Liver (tissue), 9 donors: Measurements from ENCODE around the gene NT5DC1. TPM values are rescaled to one million over a fixed set of nuclear protein-coding genes. Genes with fewer than 3 reads are reported as not detected.

Source experiments
- DNase-seq: peaks from one replicate; pipeline ENCODE4 v3.0.0-alpha.2; 2017; ENCODE audit warnings: low spot score
- H3K27ac ChIP-seq, 2 donors: one replicate each; pipeline ENCODE4 v1.7.0; 2013; ENCODE audit warnings: inconsistent platforms in 2 of 2, low read length in 2 of 2, control low read depth in 1 of 2, low read depth in 1 of 2, mild to moderate bottlenecking in 1 of 2
- H3K27me3 ChIP-seq, 4 donors: one replicate each; pipeline versions ENCODE4 v1.6.1 to v1.7.0; 2013; ENCODE audit warnings: low read length in 3 of 4, inconsistent platforms in 1 of 4, mild to moderate bottlenecking in 1 of 4, moderate library complexity in 1 of 4; ENCODE audit not compliant: control insufficient read depth in 4 of 4, insufficient read depth in 4 of 4
- H3K36me3 ChIP-seq, 4 donors: one replicate each; pipeline versions ENCODE4 v1.6.1 to v1.7.0; 2013; ENCODE audit warnings: low read length in 3 of 4, mild to moderate bottlenecking in 3 of 4, low read depth in 1 of 4, moderate library complexity in 1 of 4; ENCODE audit not compliant: control insufficient read depth in 4 of 4, insufficient read depth in 3 of 4
- H3K4me1 ChIP-seq, 4 donors: one replicate each; pipeline versions ENCODE4 v1.6.1 to v1.7.0; 2013; ENCODE audit warnings: low read length in 3 of 4, mild to moderate bottlenecking in 3 of 4, moderate library complexity in 1 of 4; ENCODE audit not compliant: control insufficient read depth in 4 of 4, insufficient read depth in 4 of 4
- H3K4me3 ChIP-seq, 3 donors: one replicate each; pipeline versions ENCODE4 v1.6.1 to v1.7.0; 2013; ENCODE audit warnings: low read length in 3 of 3, control low read depth in 1 of 3, low read depth in 1 of 3, mild to moderate bottlenecking in 1 of 3
- H3K9ac ChIP-seq, 2 donors: one replicate each; pipeline ENCODE4 v1.7.0; 2013; ENCODE audit warnings: low read length in 2 of 2, mild to moderate bottlenecking in 2 of 2, moderate library complexity in 2 of 2, control low read depth in 1 of 2, low read depth in 1 of 2
- H3K9me3 ChIP-seq, 4 donors: one replicate each; pipeline versions ENCODE4 v1.6.1 to v1.7.0; 2013; ENCODE audit warnings: low read length in 3 of 4; ENCODE audit not compliant: control insufficient read depth in 4 of 4
- GABPA ChIP-seq, 2 donors: IDR thresholded peaks in 1 of 2; conservative IDR thresholded peaks in 1 of 2; 2 replicates each; pipeline ENCODE4 v1.6.1; 2016; ENCODE audit warnings: antibody characterized with exemption in 2 of 2, mild to moderate bottlenecking in 1 of 2, moderate library complexity in 1 of 2
- NR2F2 ChIP-seq: IDR thresholded peaks from 2 replicates; pipeline ENCODE4 v1.6.1; 2016; ENCODE audit warnings: antibody characterized with exemption
- RAD21 ChIP-seq, 2 donors: IDR thresholded peaks; 2 replicates each; pipeline ENCODE4 v1.6.1; 2016; ENCODE audit warnings: antibody characterized with exemption in 2 of 2, mild to moderate bottlenecking in 2 of 2
- RXRA ChIP-seq, 2 donors: IDR thresholded peaks; 2 replicates each; pipeline ENCODE4 v1.6.1; 2017 to 2018; ENCODE audit warnings: antibody characterized with exemption in 2 of 2, mild to moderate bottlenecking in 1 of 2
- SP1 ChIP-seq: IDR thresholded peaks from 2 replicates; pipeline ENCODE4 v1.6.1; 2018; ENCODE audit warnings: antibody characterized with exemption, mild to moderate bottlenecking
- TAF1 ChIP-seq: conservative IDR thresholded peaks from 2 replicates; pipeline ENCODE4 v1.6.1; 2016; ENCODE audit warnings: antibody characterized with exemption, mild to moderate bottlenecking
- WGBS: extraction: QIAGEN DNeasy Blood & Tissue Kit; methylation state at CpG from one replicate; pipeline ENCODE4 v1.1.7; 2013; 5-methylcytosine and 5-hydroxymethylcytosine counted together
- polyA plus RNA-seq, 2 donors: library from polyadenylated mRNA; stranded (reverse) in 1 of 2; unstranded in 1 of 2; fragments of 200-250 nt in 1 of 2; fragments of >200 nt in 1 of 2; fragmentation: Nextera tagmentation in 1 of 2; extraction: Ambion mirVana in 1 of 2; gene quantifications; one replicate each; pipeline versions ENCODE4 v1.2.1 to v1.2.3, GENCODE V29; 2013 to 2015
- total RNA-seq, 2 donors: library from RNA; depleted of rRNA; stranded (reverse); fragments of >200 nt; gene quantifications; one replicate each; pipeline ENCODE4 v1.2.3, GENCODE V29; 2014
- TF ChIP-seq, protein P1 (sequence below): IDR thresholded peaks from 2 replicates; pipeline ENCODE4 v1.6.1; 2016; ENCODE audit warnings: antibody characterized with exemption, mild to moderate bottlenecking
- TF ChIP-seq, protein P2 (sequence below): IDR thresholded peaks from 2 replicates; pipeline ENCODE4 v1.6.1; 2016; ENCODE audit warnings: antibody characterized with exemption
- donor health status: healthy.
- donor health status: healthy.
- donor health status: healthy.
- donor health status: healthy.
- donor health status: healthy.

Gene NT5DC1
- total and polyA plus RNA-seq, 4 donors, result 10.4 to 31.4 (median 23.3) TPM

DNA sequence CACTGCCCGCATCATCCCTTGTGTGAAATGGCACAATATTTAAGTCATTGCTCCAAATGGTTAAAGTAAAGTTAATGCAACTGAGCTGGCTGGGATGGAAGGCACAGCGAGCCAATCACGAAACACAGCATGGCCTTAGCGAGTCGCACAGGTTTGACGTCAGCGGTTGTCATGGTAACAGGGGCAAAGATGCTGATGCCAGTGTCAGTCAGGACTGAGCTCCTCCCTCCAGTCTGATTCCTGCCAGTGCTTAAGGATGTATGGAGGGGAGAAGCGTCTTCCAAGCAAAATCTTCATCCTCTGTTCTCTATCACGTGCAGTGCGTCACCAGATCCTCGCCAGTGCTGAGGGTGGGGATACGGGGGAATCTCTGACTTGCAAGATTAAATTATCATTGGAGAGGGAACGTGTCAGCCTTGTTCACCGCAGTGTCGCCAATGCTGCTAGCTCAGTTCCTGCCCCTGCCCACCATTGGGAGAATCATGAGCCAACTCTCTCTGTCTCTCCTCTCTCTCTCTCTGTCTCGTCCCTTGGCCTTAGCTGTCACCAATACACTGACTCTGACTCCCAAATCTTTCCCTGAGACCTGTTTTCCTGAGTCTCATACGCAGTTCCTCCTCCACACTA lies 128.7 kb downstream of the NT5DC1 start (continued):
- TF ChIP-seq, protein P1, sequence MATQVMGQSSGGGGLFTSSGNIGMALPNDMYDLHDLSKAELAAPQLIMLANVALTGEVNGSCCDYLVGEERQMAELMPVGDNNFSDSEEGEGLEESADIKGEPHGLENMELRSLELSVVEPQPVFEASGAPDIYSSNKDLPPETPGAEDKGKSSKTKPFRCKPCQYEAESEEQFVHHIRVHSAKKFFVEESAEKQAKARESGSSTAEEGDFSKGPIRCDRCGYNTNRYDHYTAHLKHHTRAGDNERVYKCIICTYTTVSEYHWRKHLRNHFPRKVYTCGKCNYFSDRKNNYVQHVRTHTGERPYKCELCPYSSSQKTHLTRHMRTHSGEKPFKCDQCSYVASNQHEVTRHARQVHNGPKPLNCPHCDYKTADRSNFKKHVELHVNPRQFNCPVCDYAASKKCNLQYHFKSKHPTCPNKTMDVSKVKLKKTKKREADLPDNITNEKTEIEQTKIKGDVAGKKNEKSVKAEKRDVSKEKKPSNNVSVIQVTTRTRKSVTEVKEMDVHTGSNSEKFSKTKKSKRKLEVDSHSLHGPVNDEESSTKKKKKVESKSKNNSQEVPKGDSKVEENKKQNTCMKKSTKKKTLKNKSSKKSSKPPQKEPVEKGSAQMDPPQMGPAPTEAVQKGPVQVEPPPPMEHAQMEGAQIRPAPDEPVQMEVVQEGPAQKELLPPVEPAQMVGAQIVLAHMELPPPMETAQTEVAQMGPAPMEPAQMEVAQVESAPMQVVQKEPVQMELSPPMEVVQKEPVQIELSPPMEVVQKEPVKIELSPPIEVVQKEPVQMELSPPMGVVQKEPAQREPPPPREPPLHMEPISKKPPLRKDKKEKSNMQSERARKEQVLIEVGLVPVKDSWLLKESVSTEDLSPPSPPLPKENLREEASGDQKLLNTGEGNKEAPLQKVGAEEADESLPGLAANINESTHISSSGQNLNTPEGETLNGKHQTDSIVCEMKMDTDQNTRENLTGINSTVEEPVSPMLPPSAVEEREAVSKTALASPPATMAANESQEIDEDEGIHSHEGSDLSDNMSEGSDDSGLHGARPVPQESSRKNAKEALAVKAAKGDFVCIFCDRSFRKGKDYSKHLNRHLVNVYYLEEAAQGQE, result no peak
- TF ChIP-seq GABPA (IDR thresholded peaks at IDR 0.05 in 1 of 2, conservative IDR thresholded peaks at IDR 0.05 in 1 of 2) (no peak), TAF1 (no peak)

DNA sequence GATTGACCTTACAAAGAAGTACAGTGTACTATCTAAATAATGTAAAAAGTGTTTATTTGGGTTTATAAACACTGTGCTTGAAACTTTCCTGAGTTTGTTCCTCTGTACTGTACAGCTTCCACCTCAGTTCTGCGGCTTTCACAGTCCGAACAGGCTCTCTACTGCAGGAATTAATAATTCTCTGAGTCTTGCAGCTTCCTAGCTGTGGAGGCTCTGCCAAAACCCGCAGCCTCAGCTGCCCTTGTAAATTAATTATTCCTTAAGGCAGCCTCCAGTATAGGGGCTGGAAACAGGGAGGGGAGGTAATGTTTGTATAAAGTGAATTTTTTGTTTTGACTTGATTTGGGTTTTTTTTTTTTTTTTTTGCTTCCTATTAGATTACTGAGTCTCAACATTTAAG lies 134.0 kb downstream of the NT5DC1 start:
- Histone ChIP-seq H3K4me3 (no peak overlapping the region), H3K36me3 (peaks cover 0 to 19% (median 7%) of the 10 kb centered on the region in 4 donors), H3K9ac (no peak overlapping the region), H3K9me3 (no peaks in the 10 kb centered on the region), H3K27me3 (no peaks in the 10 kb centered on the region), H3K27ac (no peak overlapping the region), H3K4me1 (no peaks in the 10 kb centered on the region)
- DNase-seq, result no peak
- TF ChIP-seq RXRA (IDR thresholded peaks at IDR 0.05) (no peak), RAD21 (IDR thresholded peaks at IDR 0.05) (no peak), SP1 (no peak), TAF1 (no peak), GABPA (IDR thresholded peaks at IDR 0.05 in 1 of 2, conservative IDR thresholded peaks at IDR 0.05 in 1 of 2) (no peak), NR2F2 (no peak)
- TF ChIP-seq, protein P2, sequence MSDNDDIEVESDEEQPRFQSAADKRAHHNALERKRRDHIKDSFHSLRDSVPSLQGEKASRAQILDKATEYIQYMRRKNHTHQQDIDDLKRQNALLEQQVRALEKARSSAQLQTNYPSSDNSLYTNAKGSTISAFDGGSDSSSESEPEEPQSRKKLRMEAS, result no peak
- WGBS, result 90% methylated on average over 3 of the region's 3 CpGs

DNA sequence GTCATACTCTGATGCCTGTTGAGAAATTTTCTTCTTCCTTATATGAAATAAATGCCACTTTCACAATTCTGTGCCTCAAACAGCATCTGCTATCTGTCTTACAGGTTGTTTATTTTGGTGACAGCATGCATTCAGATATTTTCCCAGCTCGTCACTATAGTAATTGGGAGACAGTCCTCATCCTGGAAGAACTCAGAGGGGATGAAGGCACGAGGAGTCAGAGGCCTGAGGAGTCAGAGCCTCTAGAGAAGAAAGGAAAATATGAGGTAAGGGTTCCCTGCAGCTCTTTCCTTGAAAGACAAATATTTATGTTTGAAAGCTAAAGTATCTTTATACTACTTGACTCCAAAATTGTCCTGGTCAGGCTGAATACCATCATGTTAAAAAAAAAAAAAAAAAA lies 137.4 kb downstream of the NT5DC1 start:
- H3K27ac ChIP-seq, result no peak overlapping the region
- H3K4me3 ChIP-seq, result no peak overlapping the region
- 92% methylated on average over 2 of the region's 2 CpGs for WGBS
- H3K4me1 ChIP-seq, result no peaks in the 10 kb centered on the region
- H3K27me3 ChIP-seq, result no peaks in the 10 kb centered on the region
- no peak overlapping the region for H3K9ac ChIP-seq
- peaks cover 0 to 19% (median 5%) of the 10 kb centered on the region in 4 donors for H3K36me3 ChIP-seq
- peak in 1 of 2 donors; percentile 9 for TF ChIP-seq RXRA (IDR thresholded peaks at IDR 0.05)
- TF ChIP-seq, protein P1, result no peak
- DNase-seq, result no peak
- no peaks in the 10 kb centered on the region for H3K9me3 ChIP-seq
